IPS-20b (cell line): Measurements from ENCODE around the gene DUOX1.
A peak's percentile ranks its signal among the peaks of the same experiment; 100 is the strongest.

Source experiments
- H3K27ac ChIP-seq: one replicate; pipeline ENCODE4 v1.5.1; 2013; ENCODE audit warnings: low read length
- H3K27me3 ChIP-seq: 2 replicates; pipeline ENCODE4 v1.6.1; 2013; ENCODE audit warnings: mild to moderate bottlenecking, low read length, inconsistent platforms; ENCODE audit not compliant: insufficient read depth
- H3K36me3 ChIP-seq: 2 replicates; pipeline ENCODE4 v1.6.1; 2013; ENCODE audit warnings: low read depth, mild to moderate bottlenecking, inconsistent platforms, low read length, moderate library complexity; ENCODE audit not compliant: insufficient read depth
- H3K4me1 ChIP-seq: 2 replicates; pipeline ENCODE4 v1.6.1; 2013; ENCODE audit warnings: mild to moderate bottlenecking, control low read depth, inconsistent platforms, low read length, moderate library complexity; ENCODE audit not compliant: insufficient read depth
- H3K4me3 ChIP-seq: 2 replicates; pipeline ENCODE4 v1.5.1; 2013; ENCODE audit warnings: mild to moderate bottlenecking, low read length, inconsistent platforms
- H3K9ac ChIP-seq: 2 replicates; pipeline ENCODE4 v1.6.1; 2013; ENCODE audit warnings: low read depth, mild to moderate bottlenecking, inconsistent platforms, low read length, moderate library complexity
- H3K9me3 ChIP-seq: 2 replicates; pipeline ENCODE4 v1.6.1; 2013; ENCODE audit warnings: mild to moderate bottlenecking, low read depth, low read length, inconsistent platforms; ENCODE audit not compliant: insufficient read depth

Gene DUOX1

DNA sequence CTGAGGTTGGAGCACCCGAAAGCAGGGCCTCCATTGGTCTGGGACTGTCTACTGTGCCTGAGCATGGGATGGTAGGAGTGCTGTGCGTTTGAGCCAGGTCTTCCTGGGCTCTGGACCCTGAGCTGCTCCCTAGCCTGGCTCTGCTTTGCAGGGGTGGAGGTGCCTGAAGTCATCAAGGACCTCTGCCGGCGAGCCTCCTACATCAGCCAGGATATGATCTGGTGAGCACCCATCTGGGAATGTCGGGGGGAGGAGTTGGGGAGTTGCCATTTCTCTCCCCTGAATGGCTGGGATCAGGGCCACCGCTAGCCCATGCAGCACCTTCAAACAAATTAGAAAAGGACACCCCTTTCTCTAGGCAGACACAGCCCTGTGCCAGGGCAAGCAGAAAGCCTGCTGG lies 20.7 kb downstream of the DUOX1 start:
- H3K4me3 ChIP-seq: no peak overlapping the region
- no peak overlapping the region for H3K9ac ChIP-seq
- no peak overlapping the region for H3K27ac ChIP-seq
- H3K4me1 ChIP-seq: no peaks in the 10 kb centered on the region
- H3K36me3 ChIP-seq: no peaks in the 10 kb centered on the region
- H3K27me3 ChIP-seq: peaks cover 11% of the 10 kb centered on the region
- no peaks in the 10 kb centered on the region for H3K9me3 ChIP-seq

DNA sequence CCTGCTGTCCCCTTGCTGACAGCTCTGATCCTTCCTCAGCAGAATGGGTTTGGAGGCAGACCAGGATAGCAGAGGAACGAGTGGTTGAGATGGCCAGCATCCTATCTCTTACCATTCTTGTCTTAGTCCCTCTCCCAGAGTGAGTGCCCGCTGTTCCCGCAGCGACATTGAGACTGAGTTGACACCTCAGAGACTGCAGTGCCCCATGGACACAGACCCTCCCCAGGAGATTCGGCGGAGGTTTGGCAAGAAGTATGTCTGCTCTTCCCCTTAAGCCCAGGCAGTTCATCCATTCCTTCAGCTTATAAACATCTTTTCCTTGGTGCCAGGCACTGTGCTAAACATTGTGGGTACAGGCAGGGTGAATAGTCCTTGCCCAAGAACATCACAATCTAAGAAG lies 21.2 kb downstream of the DUOX1 start:
- H3K9me3 ChIP-seq: no peaks in the 10 kb centered on the region
- no peak overlapping the region for H3K4me3 ChIP-seq
- peaks cover 8% of the 10 kb centered on the region for H3K27me3 ChIP-seq
- H3K9ac ChIP-seq: no peak overlapping the region
- no peak overlapping the region for H3K27ac ChIP-seq
- no peaks in the 10 kb centered on the region for H3K4me1 ChIP-seq
- H3K36me3 ChIP-seq: no peaks in the 10 kb centered on the region

DNA sequence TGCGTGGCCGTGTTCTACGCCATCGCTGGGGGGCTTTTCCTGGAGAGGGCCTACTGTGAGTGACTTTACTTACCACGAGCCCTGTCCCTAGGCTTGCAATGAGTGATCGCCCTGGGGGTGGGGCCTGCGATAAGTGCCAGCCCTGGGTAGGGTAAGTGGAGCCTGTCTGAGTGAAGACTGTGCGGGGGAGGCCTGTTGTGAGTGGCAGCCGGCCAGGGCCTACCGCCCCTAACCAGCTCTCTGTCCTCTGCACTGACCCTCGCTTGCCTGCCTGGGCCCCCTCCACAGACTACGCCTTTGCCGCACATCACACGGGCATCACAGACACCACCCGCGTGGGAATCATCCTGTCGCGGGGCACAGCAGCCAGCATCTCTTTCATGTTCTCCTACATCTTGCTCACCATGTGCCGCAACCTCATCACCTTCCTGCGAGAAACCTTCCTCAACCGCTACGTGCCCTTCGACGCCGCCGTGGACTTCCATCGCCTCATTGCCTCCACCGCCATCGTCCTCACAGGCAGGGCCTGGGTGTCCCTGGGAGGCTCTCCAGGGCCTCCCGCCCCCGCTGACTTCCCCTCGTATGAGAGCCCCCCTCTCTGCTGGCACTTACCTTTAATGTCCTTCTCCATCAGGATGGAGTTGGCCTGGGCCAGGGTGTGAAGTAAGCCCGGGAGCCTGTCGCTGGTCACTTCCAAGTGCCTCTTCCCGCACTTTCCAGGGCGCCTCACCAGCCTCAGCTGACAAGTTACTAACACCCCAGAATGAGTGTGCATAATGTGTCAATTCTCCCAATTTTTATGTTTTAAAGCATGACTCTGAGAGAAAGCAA lies 22.4 kb downstream of the DUOX1 start:
- Histone ChIP-seq H3K27me3 (peaks cover 10% of the 10 kb centered on the region), H3K9ac (no peak overlapping the region), H3K4me3 (no peak overlapping the region), H3K27ac (no peak overlapping the region), H3K9me3 (no peaks in the 10 kb centered on the region), H3K36me3 (no peaks in the 10 kb centered on the region), H3K4me1 (0 out of 2 replicates have a peak, but pooled peaks cover 3% of the 10 kb centered on the region)

DNA sequence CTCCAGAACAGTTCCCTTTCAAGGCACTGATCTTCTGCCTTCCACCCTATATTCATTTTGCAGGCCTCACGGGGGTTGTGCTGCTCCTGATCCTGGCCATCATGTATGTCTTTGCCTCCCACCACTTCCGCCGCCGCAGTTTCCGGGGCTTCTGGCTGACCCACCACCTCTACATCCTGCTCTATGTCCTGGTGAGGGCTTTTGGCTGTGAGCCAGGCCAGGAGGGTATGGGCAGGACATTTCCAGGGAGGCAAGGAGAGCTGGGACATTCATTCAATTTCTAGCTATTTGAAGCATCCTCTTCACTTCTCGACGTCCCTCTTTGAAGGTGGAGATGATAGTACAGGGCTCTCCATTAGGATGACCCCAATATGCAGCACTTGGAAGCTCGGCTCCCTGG lies 25.9 kb downstream of the DUOX1 start:
- H3K4me3 ChIP-seq: no peak overlapping the region
- H3K27me3 ChIP-seq: peaks cover 10% of the 10 kb centered on the region
- H3K4me1 ChIP-seq: peaks cover 8% of the 10 kb centered on the region
- no peaks in the 10 kb centered on the region for H3K9me3 ChIP-seq
- no peaks in the 10 kb centered on the region for H3K36me3 ChIP-seq
- H3K9ac ChIP-seq: no peak overlapping the region
- H3K27ac ChIP-seq: no peak overlapping the region

DNA sequence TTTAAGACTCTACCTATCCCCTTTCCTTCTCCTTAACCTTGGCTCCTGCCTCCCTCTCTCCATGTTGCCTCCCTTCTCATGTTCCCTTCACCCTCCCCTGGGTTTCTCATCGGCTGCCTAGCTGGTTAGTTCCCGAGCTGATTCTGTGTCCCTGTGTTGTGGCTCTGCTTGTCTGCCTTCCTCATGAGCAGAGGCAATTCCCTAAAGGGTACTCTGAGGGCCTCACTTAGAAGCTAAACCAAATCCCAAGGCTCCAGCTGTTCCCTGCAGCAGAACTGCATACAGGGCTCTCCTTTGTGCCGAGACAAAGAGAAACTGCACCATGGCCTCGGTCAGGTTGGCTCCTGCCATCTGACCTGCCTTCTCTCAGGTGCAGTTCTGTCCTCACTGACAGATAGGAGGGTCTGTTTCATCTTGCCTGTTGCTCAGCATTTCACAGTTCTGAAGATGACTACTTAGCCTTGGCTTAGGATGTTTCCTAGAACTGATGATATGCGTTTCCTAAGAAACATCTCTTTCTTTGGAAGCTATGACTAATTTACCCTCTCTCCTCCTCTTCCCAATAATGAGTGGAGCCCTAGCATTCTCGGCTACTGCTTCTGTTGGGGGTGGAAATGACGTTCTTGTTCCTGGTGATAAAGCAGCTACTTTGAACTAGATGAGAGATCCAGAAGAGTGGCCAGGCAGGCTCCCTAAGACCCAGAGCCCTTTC lies 27.1 kb downstream of the DUOX1 start:
- Histone ChIP-seq H3K27me3 (peaks cover 3% of the 10 kb centered on the region; the same call in 1 of the 2 replicates), H3K27ac (no peak overlapping the region), H3K36me3 (no peaks in the 10 kb centered on the region), H3K4me3 (no peak overlapping the region), H3K9ac (no peak overlapping the region), H3K4me1 (peaks cover 8% of the 10 kb centered on the region), H3K9me3 (no peaks in the 10 kb centered on the region)

DNA sequence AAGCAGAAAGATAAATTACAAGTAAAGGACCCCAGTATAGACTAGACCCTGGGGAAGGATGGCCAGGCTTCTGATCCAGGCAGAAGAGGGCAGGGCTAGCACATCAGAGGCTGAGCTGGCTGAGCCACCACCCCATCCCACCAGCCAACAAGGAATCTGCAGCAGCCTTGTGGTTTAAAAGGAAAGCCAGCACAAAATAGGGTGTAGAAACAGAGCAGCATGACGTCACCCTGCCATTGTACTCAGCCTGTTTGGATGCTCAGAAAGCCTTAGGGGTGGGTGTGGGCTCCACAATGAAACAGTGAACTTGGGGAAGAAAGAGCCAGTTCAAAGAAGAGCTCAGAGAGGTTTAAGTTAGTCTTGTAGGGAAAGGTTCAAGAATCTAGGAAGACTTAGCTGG lies 28.2 kb downstream of the DUOX1 start:
- no peaks in the 10 kb centered on the region for H3K9me3 ChIP-seq
- no peak overlapping the region for H3K27ac ChIP-seq
- peaks cover 8% of the 10 kb centered on the region for H3K4me1 ChIP-seq
- H3K9ac ChIP-seq: no peak overlapping the region
- 0 out of 2 replicates have a peak overlapping the region, but pooled peaks have one; percentile 16 for H3K4me3 ChIP-seq
- H3K27me3 ChIP-seq: peaks cover 3% of the 10 kb centered on the region; the same call in 1 of the 2 replicates
- H3K36me3 ChIP-seq: no peaks in the 10 kb centered on the region

DNA sequence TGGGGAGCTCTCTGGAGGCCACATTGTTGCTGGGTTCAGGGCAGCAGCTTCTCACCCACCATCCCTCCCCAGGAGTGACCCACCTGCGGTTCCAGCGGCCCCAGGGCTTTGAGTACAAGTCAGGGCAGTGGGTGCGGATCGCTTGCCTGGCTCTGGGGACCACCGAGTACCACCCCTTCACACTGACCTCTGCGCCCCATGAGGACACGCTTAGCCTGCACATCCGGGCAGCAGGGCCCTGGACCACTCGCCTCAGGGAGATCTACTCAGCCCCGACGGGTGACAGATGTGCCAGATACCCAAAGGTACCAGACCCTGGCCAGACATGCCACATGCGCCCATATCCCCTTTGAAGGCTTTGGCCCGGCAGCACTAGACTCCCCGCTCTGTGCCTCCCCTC lies 31.9 kb downstream of the DUOX1 start:
- peaks cover 8% of the 10 kb centered on the region for H3K4me1 ChIP-seq

DNA sequence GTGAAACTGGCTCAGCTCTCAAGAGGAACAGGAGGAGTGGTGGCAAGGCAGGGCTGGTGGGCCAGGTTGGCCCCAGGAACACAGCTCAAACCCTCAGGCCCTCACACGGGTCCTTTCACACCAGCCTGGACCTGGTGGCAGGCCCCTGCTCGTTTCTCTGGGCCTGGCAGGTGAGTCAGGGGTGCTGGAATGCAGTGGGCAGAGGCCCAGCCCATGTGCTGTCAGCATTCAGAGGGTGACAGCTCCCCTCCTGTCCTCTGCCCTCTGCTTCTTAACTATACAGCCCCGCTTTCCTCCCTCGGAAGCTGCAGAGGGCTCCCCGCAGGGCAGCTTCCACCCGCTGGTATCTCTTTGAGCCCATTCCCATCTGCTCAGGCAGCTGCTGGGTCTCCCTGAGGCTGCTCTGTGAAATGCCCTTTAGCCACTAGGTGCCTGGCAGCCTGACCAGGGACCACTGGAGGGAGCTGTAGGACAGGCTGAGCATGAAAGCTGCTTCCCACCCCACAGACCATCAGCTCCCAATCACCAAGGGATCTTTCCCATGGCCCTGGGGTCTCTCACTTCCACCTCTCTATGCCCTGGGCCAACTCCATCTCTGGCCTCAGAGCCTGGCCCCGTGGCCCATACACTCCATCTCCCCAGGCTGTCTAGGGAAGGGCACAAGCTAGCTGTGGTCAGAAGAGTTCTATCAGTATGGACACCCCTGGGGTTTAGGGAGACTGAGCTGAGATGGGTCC lies 33.1 kb downstream of the DUOX1 start:
- no peak overlapping the region for H3K9ac ChIP-seq
- H3K36me3 ChIP-seq: no peaks in the 10 kb centered on the region
- no peaks in the 10 kb centered on the region for H3K27me3 ChIP-seq
- H3K4me3 ChIP-seq: no peak overlapping the region
- no peak overlapping the region for H3K27ac ChIP-seq
- peaks cover 9% of the 10 kb centered on the region for H3K4me1 ChIP-seq
- H3K9me3 ChIP-seq: no peaks in the 10 kb centered on the region

More for the DNA sequence above, 31.9 kb downstream of the DUOX1 start:
- Histone ChIP-seq H3K9me3 (no peaks in the 10 kb centered on the region), H3K9ac (no peak overlapping the region), H3K4me3 (no peak overlapping the region), H3K36me3 (no peaks in the 10 kb centered on the region), H3K27me3 (peaks cover 3% of the 10 kb centered on the region; the same call in 1 of the 2 replicates), H3K27ac (no peak overlapping the region)

DNA sequence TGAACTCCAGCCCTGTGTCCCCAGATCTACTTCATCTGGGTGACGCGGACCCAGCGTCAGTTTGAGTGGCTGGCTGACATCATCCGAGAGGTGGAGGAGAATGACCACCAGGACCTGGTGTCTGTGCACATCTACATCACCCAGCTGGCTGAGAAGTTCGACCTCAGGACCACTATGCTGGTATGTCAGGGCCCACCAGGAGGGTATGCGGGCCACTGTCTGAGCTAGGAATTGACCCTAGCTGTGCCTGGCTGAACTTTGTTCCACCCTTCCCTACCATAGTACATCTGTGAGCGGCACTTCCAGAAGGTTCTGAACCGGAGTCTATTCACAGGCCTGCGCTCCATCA lies 33.7 kb downstream of the DUOX1 start:
- no peak overlapping the region for H3K9ac ChIP-seq
- H3K4me3 ChIP-seq: no peak overlapping the region
- no peak overlapping the region for H3K27ac ChIP-seq
- no peaks in the 10 kb centered on the region for H3K9me3 ChIP-seq
- no peaks in the 10 kb centered on the region for H3K36me3 ChIP-seq
- peaks cover 7% of the 10 kb centered on the region for H3K4me1 ChIP-seq
- H3K27me3 ChIP-seq: no peaks in the 10 kb centered on the region

DNA sequence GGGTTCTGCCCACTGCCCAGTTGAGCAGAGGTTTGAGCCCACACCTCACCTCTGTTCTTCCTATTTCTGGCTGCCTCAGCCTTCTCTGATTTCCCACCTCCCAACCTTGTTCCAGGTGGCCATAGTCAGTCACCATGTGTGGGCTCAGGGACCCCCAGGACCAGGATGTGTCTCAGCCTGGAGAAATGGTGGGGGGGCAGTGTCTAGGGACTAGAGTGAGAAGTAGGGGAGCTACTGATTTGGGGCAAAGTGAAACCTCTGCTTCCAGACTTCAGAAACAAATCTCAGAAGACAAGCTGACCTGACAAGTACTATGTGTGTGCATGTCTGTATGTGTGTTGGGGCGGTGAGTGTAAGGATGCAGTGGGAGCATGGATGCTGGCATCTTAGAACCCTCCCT lies 35.1 kb downstream of the DUOX1 start:
- H3K27ac ChIP-seq: no peak overlapping the region
- no peaks in the 10 kb centered on the region for H3K27me3 ChIP-seq
- peaks cover 20% of the 10 kb centered on the region for H3K4me1 ChIP-seq
- no peaks in the 10 kb centered on the region for H3K36me3 ChIP-seq
- no peaks in the 10 kb centered on the region for H3K9me3 ChIP-seq
- H3K4me3 ChIP-seq: no peak overlapping the region
- no peak overlapping the region for H3K9ac ChIP-seq

DNA sequence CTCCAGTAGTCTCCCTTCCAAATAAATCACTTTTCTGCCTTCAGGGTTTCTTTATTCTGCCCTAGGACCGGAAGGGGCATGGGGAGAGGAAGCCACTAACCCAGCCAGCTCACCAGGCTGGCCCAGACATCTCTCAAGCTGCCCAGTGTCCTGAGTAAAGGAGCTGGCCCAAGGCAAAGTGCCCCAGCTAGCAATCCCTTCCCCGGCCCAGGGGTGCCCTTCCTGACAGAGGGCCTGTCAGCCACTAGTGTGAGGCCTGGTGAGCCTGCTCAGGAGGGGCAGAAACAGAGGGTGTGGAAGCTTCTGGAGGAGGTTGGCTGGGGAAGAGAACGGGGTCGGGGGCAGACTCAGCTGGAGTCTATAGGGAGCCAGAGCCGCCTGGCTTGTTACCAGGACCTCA lies 35.7 kb downstream of the DUOX1 start:
- no peak overlapping the region for H3K4me3 ChIP-seq
- no peaks in the 10 kb centered on the region for H3K36me3 ChIP-seq
- no peak overlapping the region for H3K27ac ChIP-seq
- H3K4me1 ChIP-seq: peaks cover 25% of the 10 kb centered on the region
- no peaks in the 10 kb centered on the region for H3K27me3 ChIP-seq
- no peak overlapping the region for H3K9ac ChIP-seq
- H3K9me3 ChIP-seq: no peaks in the 10 kb centered on the region
